ENCODE results near the gene STEAP3.

DNA sequence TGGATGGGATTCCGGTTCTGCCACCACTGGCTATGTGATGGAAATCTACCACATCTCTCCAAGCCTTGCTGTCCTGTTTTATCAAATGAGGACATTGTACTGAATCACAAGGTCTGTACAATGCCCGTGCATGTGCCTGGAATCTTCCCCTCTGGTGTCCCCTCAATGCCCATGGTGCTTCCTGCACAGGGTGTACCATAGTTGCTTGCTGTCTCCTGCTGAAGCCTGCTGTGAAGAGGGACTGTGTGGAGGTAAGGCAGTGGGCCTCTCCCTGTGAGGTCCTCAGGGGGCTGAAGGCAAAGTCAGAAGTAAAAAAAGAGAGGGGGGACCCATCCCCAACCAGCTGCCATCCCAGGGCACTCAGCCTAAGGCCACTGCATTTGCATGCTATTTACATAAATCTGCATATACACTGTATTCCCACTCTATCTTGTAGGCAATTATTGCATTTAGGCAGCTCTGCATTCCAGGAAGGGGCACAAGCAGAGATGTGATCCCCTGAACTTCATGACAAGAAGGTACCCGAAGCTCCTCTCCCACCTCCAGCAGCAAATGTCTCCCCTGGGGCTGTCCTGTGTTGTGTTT lies 9.1 kb upstream of the STEAP3 start:
- TF ChIP-seq EP300 (IDR thresholded peaks at IDR 0.05) = no peak
- TF ChIP-seq, protein P1, sequence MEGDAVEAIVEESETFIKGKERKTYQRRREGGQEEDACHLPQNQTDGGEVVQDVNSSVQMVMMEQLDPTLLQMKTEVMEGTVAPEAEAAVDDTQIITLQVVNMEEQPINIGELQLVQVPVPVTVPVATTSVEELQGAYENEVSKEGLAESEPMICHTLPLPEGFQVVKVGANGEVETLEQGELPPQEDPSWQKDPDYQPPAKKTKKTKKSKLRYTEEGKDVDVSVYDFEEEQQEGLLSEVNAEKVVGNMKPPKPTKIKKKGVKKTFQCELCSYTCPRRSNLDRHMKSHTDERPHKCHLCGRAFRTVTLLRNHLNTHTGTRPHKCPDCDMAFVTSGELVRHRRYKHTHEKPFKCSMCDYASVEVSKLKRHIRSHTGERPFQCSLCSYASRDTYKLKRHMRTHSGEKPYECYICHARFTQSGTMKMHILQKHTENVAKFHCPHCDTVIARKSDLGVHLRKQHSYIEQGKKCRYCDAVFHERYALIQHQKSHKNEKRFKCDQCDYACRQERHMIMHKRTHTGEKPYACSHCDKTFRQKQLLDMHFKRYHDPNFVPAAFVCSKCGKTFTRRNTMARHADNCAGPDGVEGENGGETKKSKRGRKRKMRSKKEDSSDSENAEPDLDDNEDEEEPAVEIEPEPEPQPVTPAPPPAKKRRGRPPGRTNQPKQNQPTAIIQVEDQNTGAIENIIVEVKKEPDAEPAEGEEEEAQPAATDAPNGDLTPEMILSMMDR (IDR thresholded peaks at IDR 0.05) = no peak
- TF ChIP-seq POLR2A (IDR thresholded peaks at IDR 0.05; ENCODE audit: low read depth) = no peak
- no peak for TF ChIP-seq POLR2AphosphoS5 (IDR thresholded peaks at IDR 0.05)

Measured in esophagus muscularis mucosa (tissue), 4 donors.